Peyer's patch (tissue), 4 donors: ENCODE measurements around the gene SOCS7.

Source experiments
- CTCF ChIP-seq, 6 experiments: fragments of 450-650 bp in 4 of 6; fragments of 200-600 bp in 2 of 6; sonication (generic) in 1 of 6; IDR thresholded peaks; one replicate each; pipeline ENCODE4 v1.5.1; 2017 to 2019; ENCODE audit warnings: antibody characterized with exemption in 6 of 6, mild to moderate bottlenecking in 3 of 6, moderate library complexity in 1 of 6
- POLR2A ChIP-seq, 2 donors: fragments of 450-650 bp; IDR thresholded peaks; one replicate each; pipeline ENCODE4 v1.5.1; 2017; ENCODE audit warnings: antibody characterized with exemption in 2 of 2, mild to moderate bottlenecking in 2 of 2, moderate library complexity in 2 of 2

GRCh38 chr17:38364741-38365140 lies 13.1 kb downstream of the SOCS7 start:
- TF ChIP-seq CTCF (IDR thresholded peaks at IDR 0.05) (no peak), POLR2A (IDR thresholded peaks at IDR 0.05) (no peak)
